Stomach (tissue), 4 donors: ENCODE data around the gene RBMS3.

Source experiments
- CTCF ChIP-seq, 7 experiments: fragments of 450-650 bp in 4 of 7; fragments of 200-600 bp in 3 of 7; sonication (generic) in 3 of 7; IDR thresholded peaks; one replicate each; pipeline ENCODE4 v1.5.1; 2016 to 2019; ENCODE audit warnings: antibody characterized with exemption in 7 of 7, control low read depth in 2 of 7, mild to moderate bottlenecking in 1 of 7
- EP300 ChIP-seq: sonication (generic); formaldehyde crosslinking; IDR thresholded peaks from one replicate; pipeline ENCODE4 v1.6.1; 2017; ENCODE audit warnings: antibody characterized with exemption

GRCh38 chr3:29805757-29806156, 524.9 kb downstream of the RBMS3 start:
- TF ChIP-seq EP300 = no peak
- no peak for TF ChIP-seq CTCF (IDR thresholded peaks at IDR 0.05)
